Rectal smooth muscle tissue (tissue), 1 donor: ENCODE data around the gene MSRB3.
"Not testable (repeated sequence)": the region's sequence is repeated elsewhere in the genome, so short reads cannot be mapped to it uniquely, and the experiment has no call there.

ENCODE experiments used
- H3K27ac ChIP-seq: one replicate; pipeline ENCODE4 v1.7.0; 2013; ENCODE audit warnings: low read depth, low read length, inconsistent platforms
- H3K27me3 ChIP-seq: one replicate; pipeline ENCODE4 v1.7.0; 2013; ENCODE audit warnings: low read length; ENCODE audit not compliant: control insufficient read depth, insufficient read depth
- H3K36me3 ChIP-seq: one replicate; pipeline ENCODE4 v1.7.0; 2013; ENCODE audit warnings: low read length; ENCODE audit not compliant: control insufficient read depth, insufficient read depth
- H3K4me1 ChIP-seq: one replicate; pipeline ENCODE4 v1.7.0; 2013; ENCODE audit warnings: low read length; ENCODE audit not compliant: control insufficient read depth, insufficient read depth
- H3K4me3 ChIP-seq: one replicate; pipeline ENCODE4 v1.7.0; 2013; ENCODE audit warnings: low read length
- H3K9ac ChIP-seq: one replicate; pipeline ENCODE4 v1.7.0; 2013; ENCODE audit warnings: low read length

The MSRB3 gene

GRCh38 chr12:65274602-65275272, 3.7 kb upstream of the MSRB3 start:
- Histone ChIP-seq H3K27ac (no peak overlapping the region), H3K4me3 (no peak overlapping the region), H3K27me3 (peaks cover 3% of the 10 kb centered on the region), H3K36me3 (no peaks in the 10 kb centered on the region), H3K9ac (no peak overlapping the region), H3K4me1 (no peaks in the 10 kb centered on the region)

GRCh38 chr12:65275627-65276026, 2.9 kb upstream of the MSRB3 start:
- Histone ChIP-seq H3K4me3 (no peak overlapping the region), H3K27ac (no peak overlapping the region)

GRCh38 chr12:65276916-65277530, 1.5 kb upstream of the MSRB3 start:
- Histone ChIP-seq H3K36me3 (no peaks in the 10 kb centered on the region), H3K4me3 (no peak overlapping the region), H3K4me1 (no peaks in the 10 kb centered on the region), H3K9ac (no peak overlapping the region), H3K27me3 (peaks cover 3% of the 10 kb centered on the region), H3K27ac (no peak overlapping the region)

More at GRCh38 chr12:65275627-65276026, 2.9 kb upstream of the MSRB3 start:
- no peaks in the 10 kb centered on the region for H3K36me3 ChIP-seq
- H3K4me1 ChIP-seq, result no peaks in the 10 kb centered on the region
- H3K9ac ChIP-seq, result no peak overlapping the region
- H3K27me3 ChIP-seq, result peaks cover 3% of the 10 kb centered on the region

GRCh38 chr12:65277994-65278575, 398 bp upstream of the MSRB3 start:
- Histone ChIP-seq H3K9ac (peak overlapping the region; percentile 66), H3K27ac (peak overlapping the region; percentile 99), H3K27me3 (peaks cover 3% of the 10 kb centered on the region), H3K36me3 (no peaks in the 10 kb centered on the region), H3K4me3 (peak overlapping the region; percentile 87), H3K4me1 (no peaks in the 10 kb centered on the region)

GRCh38 chr12:65279369-65280112, 1.1 kb downstream of the MSRB3 start:
- H3K4me3 ChIP-seq, result peak overlapping the region; percentile 87
- H3K27ac ChIP-seq, result peak overlapping the region; percentile 99
- peak overlapping the region; percentile 78 for H3K9ac ChIP-seq
- no peaks in the 10 kb centered on the region for H3K36me3 ChIP-seq
- H3K27me3 ChIP-seq, result peaks cover 3% of the 10 kb centered on the region
- no peaks in the 10 kb centered on the region for H3K4me1 ChIP-seq

GRCh38 chr12:65280306-65280705, 1.8 kb downstream of the MSRB3 start:
- H3K4me1 ChIP-seq, result no peaks in the 10 kb centered on the region
- no peak overlapping the region for H3K4me3 ChIP-seq
- H3K36me3 ChIP-seq, result no peaks in the 10 kb centered on the region

GRCh38 chr12:65282840-65283239, 4.4 kb downstream of the MSRB3 start:
- H3K4me1 ChIP-seq, result no peaks in the 10 kb centered on the region
- no peak overlapping the region for H3K4me3 ChIP-seq
- H3K27ac ChIP-seq, result no peak overlapping the region
- peaks cover 3% of the 10 kb centered on the region for H3K27me3 ChIP-seq
- H3K9ac ChIP-seq, result no peak overlapping the region
- H3K36me3 ChIP-seq, result no peaks in the 10 kb centered on the region

More at GRCh38 chr12:65280306-65280705, 1.8 kb downstream of the MSRB3 start:
- Histone ChIP-seq H3K27ac (no peak overlapping the region), H3K9ac (no peak overlapping the region), H3K27me3 (peaks cover 3% of the 10 kb centered on the region)

GRCh38 chr12:65285532-65285931, 7.0 kb downstream of the MSRB3 start:
- H3K27me3 ChIP-seq, H3K27ac ChIP-seq, H3K4me1 ChIP-seq, H3K36me3 ChIP-seq, H3K4me3 ChIP-seq, H3K9ac ChIP-seq: not testable (repeated sequence)

GRCh38 chr12:65287426-65287825, 8.9 kb downstream of the MSRB3 start:
- Histone ChIP-seq H3K27ac (no peak overlapping the region), H3K36me3 (no peaks in the 10 kb centered on the region), H3K4me3 (no peak overlapping the region), H3K4me1 (peaks cover 4% of the 10 kb centered on the region), H3K9ac (no peak overlapping the region), H3K27me3 (no peaks in the 10 kb centered on the region)

- H3K27me3 ChIP-seq, result no peaks in the 10 kb centered on the region
- no peak overlapping the region for H3K4me3 ChIP-seq
- no peak overlapping the region for H3K27ac ChIP-seq
- no peaks in the 10 kb centered on the region for H3K36me3 ChIP-seq
- peaks cover 6% of the 10 kb centered on the region for H3K4me1 ChIP-seq
- no peak overlapping the region for H3K9ac ChIP-seq
Measured at GRCh38 chr12:65292241-65292640, 13.8 kb downstream of the MSRB3 start.

- Histone ChIP-seq H3K4me3 (no peak overlapping the region), H3K27ac (no peak overlapping the region), H3K36me3 (no peaks in the 10 kb centered on the region), H3K27me3 (no peaks in the 10 kb centered on the region), H3K4me1 (peaks cover 6% of the 10 kb centered on the region), H3K9ac (no peak overlapping the region)
Measured at GRCh38 chr12:65293735-65294134, 15.3 kb downstream of the MSRB3 start.

GRCh38 chr12:65294641-65295262, 16.3 kb downstream of the MSRB3 start:
- peaks cover 8% of the 10 kb centered on the region for H3K4me1 ChIP-seq
- no peak overlapping the region for H3K27ac ChIP-seq
- H3K27me3 ChIP-seq, result no peaks in the 10 kb centered on the region
- H3K4me3 ChIP-seq, result no peak overlapping the region
- H3K9ac ChIP-seq, result no peak overlapping the region
- no peaks in the 10 kb centered on the region for H3K36me3 ChIP-seq
